Right atrium auricular region (tissue), 2 donors: Measurements from ENCODE around the gene XPR1. TPM values are rescaled to one million over a fixed set of nuclear protein-coding genes. Genes with fewer than 3 reads are reported as not detected.

ENCODE experiments used
- DNase-seq: peaks from one replicate; pipeline ENCODE4 v3.0.0-alpha.2; 2019; ENCODE audit warnings: low spot score
- H3K27ac ChIP-seq, 2 donors: fragments of 200-600 bp; sonication (generic); 1 replicate in 1 of 2; 2 replicates in 1 of 2; pipeline ENCODE4 v1.5.1; 2016 to 2019
- H3K27me3 ChIP-seq, 2 donors: fragments of 200-600 bp; sonication (generic); one replicate each; pipeline versions ENCODE4 v1.5.1 to v1.6.0; 2017 to 2019
- H3K36me3 ChIP-seq: fragments of 200-600 bp; sonication (generic); one replicate; pipeline ENCODE4 v1.5.1; 2016
- H3K4me1 ChIP-seq, 2 donors: fragments of 200-600 bp; sonication (generic); one replicate each; pipeline versions ENCODE4 v1.5.1 to v1.6.0; 2017 to 2019
- H3K4me3 ChIP-seq, 2 donors: fragments of 200-600 bp; sonication (generic); 1 replicate in 1 of 2; 2 replicates in 1 of 2; pipeline ENCODE4 v1.5.1; 2017 to 2019; ENCODE audit warnings: mild to moderate bottlenecking in 1 of 2, moderate library complexity in 1 of 2
- H3K9me3 ChIP-seq, 2 donors: fragments of 200-600 bp; sonication (generic); one replicate each; pipeline ENCODE4 v1.5.1; 2019
- CTCF ChIP-seq, 2 donors: fragments of 200-600 bp; sonication (generic); IDR thresholded peaks; one replicate each; pipeline ENCODE4 v1.5.1; 2019; ENCODE audit warnings: antibody characterized with exemption in 2 of 2
- total RNA-seq, 2 donors: library from RNA; depleted of rRNA; stranded (reverse); fragments of >200 nt; gene quantifications; one replicate each; pipeline ENCODE4 v1.1.0, GENCODE V29; 2016

XPR1 gene
- total RNA-seq, 2 donors from 2014 or later = 30.0 to 53.0 TPM

DNA sequence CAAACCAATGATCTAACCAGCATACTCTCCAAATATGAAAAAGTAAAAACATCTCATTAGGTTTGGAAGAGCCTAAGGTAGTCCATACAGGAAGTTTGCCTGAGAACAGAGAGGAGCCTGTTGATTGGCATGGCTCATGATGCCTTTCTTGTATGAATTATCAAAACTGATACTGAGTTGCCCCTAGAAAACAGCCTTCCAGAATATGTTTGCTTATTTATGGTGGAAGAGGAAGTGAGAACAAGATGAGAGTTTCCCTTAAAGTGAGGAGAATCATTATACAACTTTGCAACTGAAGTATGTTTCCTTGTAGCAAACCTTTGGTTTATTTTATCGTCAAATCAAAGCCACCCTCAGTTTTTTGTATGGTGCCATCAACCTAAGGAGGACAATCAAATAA is 257.0 kb downstream of the XPR1 start:
- H3K4me3 ChIP-seq = no peak overlapping the region
- H3K27ac ChIP-seq = no peak overlapping the region
- H3K9me3 ChIP-seq = no peaks in the 10 kb centered on the region
- no peak for DNase-seq
- no peaks in the 10 kb centered on the region for H3K4me1 ChIP-seq
- H3K27me3 ChIP-seq = no peaks in the 10 kb centered on the region
- no peak for TF ChIP-seq CTCF (IDR thresholded peaks at IDR 0.05)
- H3K36me3 ChIP-seq = no peaks in the 10 kb centered on the region

DNA sequence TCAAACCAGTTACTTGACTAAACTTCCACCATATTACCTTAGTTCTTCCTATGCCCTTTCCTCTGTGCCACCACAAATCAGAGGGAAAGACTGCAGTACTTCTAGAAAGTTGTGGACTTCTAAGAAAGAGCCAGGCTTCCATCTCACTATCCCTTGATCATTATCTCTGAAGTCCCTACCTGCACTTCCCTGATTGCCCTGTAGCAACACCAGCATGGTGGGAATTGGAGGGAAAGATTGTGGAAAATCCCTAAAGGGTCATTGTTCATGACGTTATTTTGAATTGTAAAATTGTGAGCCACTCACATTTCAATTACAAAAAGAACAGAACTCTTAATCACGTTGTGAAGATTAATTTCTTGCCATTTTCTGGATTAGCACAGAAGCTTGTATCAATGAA is 257.5 kb downstream of the XPR1 start:
- no peaks in the 10 kb centered on the region for H3K36me3 ChIP-seq
- H3K4me1 ChIP-seq = no peaks in the 10 kb centered on the region
- no peak overlapping the region for H3K4me3 ChIP-seq
- H3K27ac ChIP-seq = no peak overlapping the region
- DNase-seq = no peak
- TF ChIP-seq CTCF (IDR thresholded peaks at IDR 0.05) = no peak
- H3K9me3 ChIP-seq = no peaks in the 10 kb centered on the region
- no peaks in the 10 kb centered on the region for H3K27me3 ChIP-seq

DNA sequence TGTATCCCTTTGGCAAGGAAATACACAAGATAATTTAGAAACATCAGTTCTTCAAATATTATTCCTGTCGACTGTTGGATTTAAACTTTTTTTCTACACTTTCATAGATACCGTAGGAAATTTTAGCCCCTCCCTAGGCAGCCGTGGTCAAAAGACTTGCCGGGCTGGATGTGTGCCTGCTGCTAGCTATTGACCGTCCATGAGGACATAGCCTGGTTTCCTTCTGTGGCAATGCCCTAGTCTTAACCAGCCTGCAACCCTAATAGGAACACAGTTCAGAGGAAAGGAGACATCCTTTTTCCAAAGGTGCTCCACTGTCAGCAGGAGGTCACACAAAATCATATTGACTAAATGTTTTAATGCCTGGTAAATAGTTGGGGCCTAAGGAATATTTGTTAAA is 260.4 kb downstream of the XPR1 start:
- DNase-seq = peak; percentile 21
- Histone ChIP-seq H3K9me3 (no peaks in the 10 kb centered on the region), H3K27me3 (no peaks in the 10 kb centered on the region), H3K4me1 (no peaks in the 10 kb centered on the region), H3K36me3 (no peaks in the 10 kb centered on the region), H3K27ac (no peak overlapping the region), H3K4me3 (no peak overlapping the region)
- TF ChIP-seq CTCF (IDR thresholded peaks at IDR 0.05) = no peak

DNA sequence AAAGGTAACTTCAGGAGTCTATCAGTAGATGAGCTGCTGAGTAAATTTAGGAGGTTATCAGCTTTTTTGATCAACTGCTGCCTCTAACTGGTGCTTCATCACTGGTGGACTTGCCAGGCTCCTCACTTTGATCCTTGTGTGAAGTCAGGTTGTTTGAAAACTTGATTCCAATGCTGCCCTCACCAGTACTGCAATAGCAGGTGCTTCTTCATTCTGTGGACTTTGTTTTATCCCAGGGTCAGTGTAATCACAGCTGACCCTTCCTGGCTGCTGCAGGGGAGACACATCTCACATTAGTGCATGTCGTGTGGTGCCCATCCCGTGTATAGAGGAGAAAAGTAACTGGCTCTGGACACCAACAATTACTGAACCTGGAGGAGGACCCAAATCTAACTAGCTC is 260.9 kb downstream of the XPR1 start:
- Histone ChIP-seq H3K9me3 (no peaks in the 10 kb centered on the region), H3K4me1 (no peaks in the 10 kb centered on the region), H3K27ac (no peak overlapping the region), H3K27me3 (no peaks in the 10 kb centered on the region), H3K4me3 (no peak overlapping the region), H3K36me3 (no peaks in the 10 kb centered on the region)
- peak; percentile 21 for DNase-seq
- no peak for TF ChIP-seq CTCF (IDR thresholded peaks at IDR 0.05)

GRCh38 chr1:180893614-180894013 is 261.8 kb downstream of the XPR1 start:
- no peaks in the 10 kb centered on the region for H3K27me3 ChIP-seq
- H3K4me1 ChIP-seq = no peaks in the 10 kb centered on the region
- DNase-seq = peak; percentile 42
- H3K36me3 ChIP-seq = no peaks in the 10 kb centered on the region
- no peak overlapping the region for H3K27ac ChIP-seq
- H3K4me3 ChIP-seq = no peak overlapping the region
- no peaks in the 10 kb centered on the region for H3K9me3 ChIP-seq
- TF ChIP-seq CTCF (IDR thresholded peaks at IDR 0.05) = no peak

DNA sequence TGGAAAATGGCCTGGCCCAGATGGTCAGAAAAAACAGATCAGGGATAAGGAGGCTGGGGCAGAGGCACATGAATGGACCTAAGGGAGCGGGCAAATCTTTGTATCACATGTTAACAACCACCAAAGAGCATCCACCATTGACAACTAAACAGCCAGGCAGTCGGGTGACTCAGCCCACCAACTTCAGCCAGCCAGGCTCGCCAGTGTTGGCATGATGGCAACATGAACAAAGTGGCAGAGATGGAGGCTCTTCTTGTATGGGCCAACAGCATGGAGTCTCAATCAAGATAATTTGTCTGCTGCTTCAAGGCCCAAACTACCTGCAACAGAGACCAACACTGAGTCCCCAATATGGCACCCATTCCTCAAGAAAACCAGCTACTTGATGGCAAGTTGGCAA is 264.3 kb downstream of the XPR1 start:
- no peaks in the 10 kb centered on the region for H3K36me3 ChIP-seq
- no peak overlapping the region for H3K4me3 ChIP-seq
- no peak overlapping the region for H3K27ac ChIP-seq
- H3K27me3 ChIP-seq = no peaks in the 10 kb centered on the region
- H3K4me1 ChIP-seq = no peaks in the 10 kb centered on the region
- TF ChIP-seq CTCF (IDR thresholded peaks at IDR 0.05) = no peak
- peak; percentile 55 for DNase-seq
- no peaks in the 10 kb centered on the region for H3K9me3 ChIP-seq
